GM13976 (cell line): ENCODE measurements around the gene CHD3.

Experiments used
- DNase-seq: peaks from one replicate; pipeline ENCODE4 v3.0.0; 2012; ENCODE audit warnings: low spot score
- CTCF ChIP-seq: IDR thresholded peaks from 2 replicates; pipeline ENCODE4 v1.5.1; 2012; ENCODE audit warnings: borderline replicate concordance, mild to moderate bottlenecking; ENCODE audit not compliant: insufficient read depth; ENCODE audit errors: extremely low read depth, missing control alignments, control extremely low read depth
- in situ Hi-C: fragments of 300-500 bp; cut with MboI; formaldehyde crosslinking; loops from one replicate; pipeline ENCODE4 v1.12.0; 2022; ENCODE audit warnings: low sequenced_read_pairs, mixed read lengths, inconsistent platforms; ENCODE audit not compliant: unreplicated experiment

Gene CHD3

GRCh38 chr17:7873051-7873450 is 15.5 kb upstream of the CHD3 start:
- TF ChIP-seq CTCF: no peak
- DNase-seq: no peak

GRCh38 chr17:7875804-7876370 is 12.7 kb upstream of the CHD3 start:
- TF ChIP-seq CTCF: no peak
- in situ Hi-C loops: no loop called here
- DNase-seq: no peak

More at GRCh38 chr17:7873051-7873450, 15.5 kb upstream of the CHD3 start:
- in situ Hi-C loops: no loop called here

GRCh38 chr17:7878234-7878633 is 10.4 kb upstream of the CHD3 start:
- no peak for TF ChIP-seq CTCF
- in situ Hi-C loops: no loop called here
- DNase-seq: no peak

GRCh38 chr17:7880076-7880868 is 8.3 kb upstream of the CHD3 start:
- no peak for TF ChIP-seq CTCF
- DNase-seq: no peak
- in situ Hi-C loops: no loop called here

- TF ChIP-seq CTCF: no peak
- in situ Hi-C loops: no loop called here
- DNase-seq: no peak
Measured at GRCh38 chr17:7881276-7882054, 7.1 kb upstream of the CHD3 start.

GRCh38 chr17:7882068-7882467 is 6.5 kb upstream of the CHD3 start:
- in situ Hi-C loops: no loop called here

More at GRCh38 chr17:7882068-7882467, 6.5 kb upstream of the CHD3 start:
- TF ChIP-seq CTCF: no peak
- no peak for DNase-seq
